Testis (tissue), 3 donors: Measurements from ENCODE around the gene CHIT1. TPM values are rescaled to one million over a fixed set of nuclear protein-coding genes. Genes with fewer than 3 reads are reported as not detected.

Experiments used
- DNase-seq: peaks from one replicate; pipeline ENCODE4 v3.0.0-alpha.2; 2019
- H3K27ac ChIP-seq, 2 donors: fragments of 200-600 bp; sonication (generic); one replicate each; pipeline ENCODE4 v1.5.1; 2019
- H3K27me3 ChIP-seq: fragments of 200-600 bp; sonication (generic); one replicate; pipeline ENCODE4 v1.5.1; 2019
- H3K36me3 ChIP-seq: fragments of 200-600 bp; sonication (generic); one replicate; pipeline ENCODE4 v1.5.1; 2017; ENCODE audit warnings: low read depth; ENCODE audit errors: missing control alignments
- H3K4me1 ChIP-seq: fragments of 200-600 bp; sonication (generic); one replicate; pipeline ENCODE4 v1.5.1; 2019
- H3K4me3 ChIP-seq, 2 donors: fragments of 200-600 bp; sonication (generic); one replicate each; pipeline ENCODE4 v1.5.1; 2017 to 2019
- H3K9me3 ChIP-seq: fragments of 200-600 bp; sonication (generic); one replicate; pipeline ENCODE4 v1.5.1; 2017
- CTCF ChIP-seq, 3 experiments: fragments of 450-650 bp in 2 of 3; fragments of 200-600 bp in 1 of 3; sonication (generic) in 1 of 3; IDR thresholded peaks; one replicate each; pipeline ENCODE4 v1.5.1; 2016 to 2019; ENCODE audit warnings: antibody characterized with exemption in 3 of 3, mild to moderate bottlenecking in 2 of 3, moderate library complexity in 1 of 3
- POLR2A ChIP-seq: fragments of 450-650 bp; IDR thresholded peaks from one replicate; pipeline ENCODE4 v1.6.1; 2017; ENCODE audit warnings: antibody characterized with exemption, mild to moderate bottlenecking, moderate library complexity
- WGBS, 2 donors: methylation state at CpG; one replicate each; pipeline ENCODE4 v1.1.5; 2018; 5-methylcytosine and 5-hydroxymethylcytosine counted together
- intact Hi-C: fragments of 100-400 bp; cut with DNase I; formaldehyde crosslinking; loops from one replicate; pipeline ENCODE4 v1.15.1; 2023; ENCODE audit warnings: low total_unique reads
- polyA plus RNA-seq: library from polyadenylated mRNA; stranded (reverse); fragments of 350-450 nt; fragmentation: Illumina TruSeq; extraction: RNeasy Lipid Tissue Mini Kit (QIAGEN cat#74804); gene quantifications from one replicate; pipeline ENCODE4 v1.2.3, GENCODE V29; 2014; ENCODE audit warnings: low read depth, low replicate concordance; ENCODE audit not compliant: insufficient read depth
- total RNA-seq, 2 donors: library from RNA; depleted of rRNA; stranded (reverse); fragments of >200 nt; gene quantifications; one replicate each; pipeline ENCODE4 v1.2.3, GENCODE V29; 2016

CHIT1 gene
- total and polyA plus RNA-seq, 3 donors from 2014 or later = 0.08 to 9.9 (median 0.62) TPM

- Histone ChIP-seq H3K36me3 (no peaks in the 10 kb centered on the region), H3K27me3 (no peaks in the 10 kb centered on the region), H3K4me1 (peaks cover 17% of the 10 kb centered on the region), H3K27ac (no peak within 1 kb of the TSS), H3K9me3 (no peaks in the 10 kb centered on the region), H3K4me3 (no peak within 1 kb of the TSS)
- DNase-seq = peak; percentile 59
- intact Hi-C loops = no loop called here
- WGBS, 2 donors = 43 to 72% methylated on average over 14 of the region's 14 CpGs
- no peak for TF ChIP-seq CTCF (IDR thresholded peaks at IDR 0.05)
- no peak for TF ChIP-seq POLR2A
Measured at GRCh38 chr1:203186446-203187303, 42.8 kb downstream of the CHIT1 start, which contains the start of gene CHI3L1. Gene CHI3L1 (minus strand): TSS chr1:203186704. CDS start chr1:203186623, 81 bp downstream.

GRCh38 chr1:203186091-203186445 is 43.4 kb downstream of the CHIT1 start:
- Histone ChIP-seq H3K4me3 (no peak overlapping the region), H3K9me3 (no peaks in the 10 kb centered on the region), H3K36me3 (no peaks in the 10 kb centered on the region), H3K27me3 (no peaks in the 10 kb centered on the region), H3K4me1 (peaks cover 20% of the 10 kb centered on the region), H3K27ac (no peak overlapping the region)
- no peak for TF ChIP-seq CTCF (IDR thresholded peaks at IDR 0.05)
- TF ChIP-seq POLR2A = no peak
- intact Hi-C loops = no loop called here
- 89 to 95% methylated on average over 5 of the region's 5 CpGs for WGBS, 2 donors
- DNase-seq = no peak

GRCh38 chr1:203185585-203185984 is 43.9 kb downstream of the CHIT1 start:
- no peak for DNase-seq
- intact Hi-C loops = no loop called here
- Histone ChIP-seq H3K27me3 (no peaks in the 10 kb centered on the region), H3K4me1 (peaks cover 22% of the 10 kb centered on the region), H3K4me3 (no peak overlapping the region), H3K27ac (no peak overlapping the region), H3K9me3 (no peaks in the 10 kb centered on the region), H3K36me3 (no peaks in the 10 kb centered on the region)
- TF ChIP-seq CTCF (IDR thresholded peaks at IDR 0.05) (no peak), POLR2A (no peak)
- WGBS, 2 donors = 75 to 97% methylated on average over 4 of the region's 4 CpGs

- 92 to 94% methylated on average over 10 of the region's 10 CpGs for WGBS, 2 donors
- TF ChIP-seq CTCF (IDR thresholded peaks at IDR 0.05) (no peak), POLR2A (no peak)
- Histone ChIP-seq H3K4me3 (no peak overlapping the region), H3K36me3 (no peaks in the 10 kb centered on the region), H3K27me3 (no peaks in the 10 kb centered on the region), H3K9me3 (no peaks in the 10 kb centered on the region), H3K4me1 (peaks cover 22% of the 10 kb centered on the region), H3K27ac (no peak overlapping the region)
- intact Hi-C loops = no loop called here
- DNase-seq = no peak
Measured at GRCh38 chr1:203185061-203185461, 44.4 kb downstream of the CHIT1 start.

GRCh38 chr1:203184467-203184866 is 45.0 kb downstream of the CHIT1 start:
- TF ChIP-seq POLR2A (no peak), CTCF (IDR thresholded peaks at IDR 0.05) (no peak)
- DNase-seq = no peak
- no peak overlapping the region for H3K27ac ChIP-seq
- peaks cover 22% of the 10 kb centered on the region for H3K4me1 ChIP-seq
- no peak overlapping the region for H3K4me3 ChIP-seq
- intact Hi-C loops = no loop called here
- H3K36me3 ChIP-seq = no peaks in the 10 kb centered on the region
- H3K9me3 ChIP-seq = no peaks in the 10 kb centered on the region
- H3K27me3 ChIP-seq = no peaks in the 10 kb centered on the region
- 100% methylated on average over 4 of the region's 4 CpGs for WGBS, 2 donors
